HG03280 (cell line): ENCODE measurements around the gene IPO5.
"Not testable (repeated sequence)": the region's sequence is repeated elsewhere in the genome, so short reads cannot be mapped to it uniquely, and the experiment has no call there.

Experiments used
- ATAC-seq: cut with Tn5 transposase; IDR thresholded peaks from one replicate; pipeline ENCODE4 v1.9.1; 2021; ENCODE audit warnings: mild to moderate bottlenecking, moderate library complexity; ENCODE audit not compliant: unreplicated experiment

The IPO5 gene

DNA sequence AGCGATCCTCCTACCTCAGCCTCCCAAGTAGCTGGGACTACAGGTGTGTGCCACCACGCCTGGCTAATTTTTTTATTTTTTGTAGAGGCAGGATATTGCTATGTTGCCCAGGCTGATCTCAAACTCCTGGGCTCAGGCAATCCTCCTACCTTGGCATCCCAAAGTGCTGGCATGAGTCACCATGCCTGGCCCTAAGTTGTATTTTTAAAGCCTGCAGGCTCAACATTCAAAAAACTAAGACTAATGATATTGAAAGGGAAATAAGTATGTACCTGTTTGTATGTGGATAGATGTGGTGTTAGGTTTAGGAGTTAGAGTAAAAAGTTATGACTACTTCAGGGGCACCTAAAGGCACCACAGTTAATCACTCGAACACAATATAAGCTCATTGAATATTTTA, 5.4 kb upstream of the IPO5 start:
- no peak for ATAC-seq

DNA sequence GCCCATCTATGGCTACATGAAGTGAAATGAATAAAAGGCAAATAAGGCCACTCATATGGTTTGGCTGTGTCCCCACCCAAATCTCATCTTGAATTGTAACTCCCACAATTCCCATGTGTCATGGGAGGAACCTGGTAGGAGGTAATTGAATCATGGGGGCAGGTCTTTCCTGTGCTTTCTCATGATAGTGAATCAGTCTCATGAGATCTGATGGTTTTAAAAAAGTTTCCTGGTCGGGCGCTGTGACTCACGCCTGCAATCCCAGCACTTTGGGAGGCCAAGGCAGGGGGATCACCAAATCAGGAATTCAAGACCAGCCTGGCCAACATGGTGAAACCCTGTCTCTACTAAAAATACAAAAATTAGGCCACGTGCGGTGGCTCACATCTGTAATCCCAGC, 4.2 kb upstream of the IPO5 start:
- not testable (repeated sequence) for ATAC-seq

DNA sequence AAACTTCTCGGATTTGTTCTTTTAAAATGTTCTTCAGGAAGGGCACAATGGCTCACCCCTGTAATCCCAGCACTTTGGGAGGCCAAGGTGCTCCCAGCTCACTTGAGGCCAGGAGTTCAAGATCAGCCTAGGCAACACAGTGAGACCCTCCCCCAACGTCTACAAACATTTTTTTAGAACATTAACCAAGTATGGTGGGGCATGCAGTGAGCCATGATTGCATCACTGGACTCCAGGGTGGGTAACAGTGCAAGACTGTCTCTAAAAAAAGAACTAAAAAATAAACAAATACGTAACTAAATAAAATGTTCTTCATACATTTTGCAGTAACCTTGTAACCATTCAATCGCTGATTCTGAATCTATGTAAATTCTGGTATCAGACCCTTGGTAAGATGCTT, 2.1 kb upstream of the IPO5 start:
- no peak for ATAC-seq

DNA sequence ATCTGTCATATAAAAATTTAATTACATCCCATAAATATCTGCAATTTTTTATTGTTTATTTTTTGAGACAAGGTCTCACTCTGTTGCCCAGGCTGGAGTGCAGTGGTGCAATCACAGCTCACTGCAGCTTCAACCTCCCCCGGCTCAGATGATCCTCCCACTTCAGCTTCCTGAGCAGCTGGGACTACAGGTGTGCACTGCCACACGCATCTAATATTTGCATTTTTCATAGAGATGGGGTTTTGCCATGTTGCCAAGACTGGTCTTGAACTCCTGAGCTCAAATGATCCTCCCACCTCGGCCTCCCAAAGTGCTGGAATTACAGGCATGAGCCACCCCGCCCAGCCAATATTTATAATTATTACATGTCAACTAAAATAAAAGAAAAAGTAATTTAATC, 644 bp upstream of the IPO5 start:
- ATAC-seq, result peak; percentile 72

DNA sequence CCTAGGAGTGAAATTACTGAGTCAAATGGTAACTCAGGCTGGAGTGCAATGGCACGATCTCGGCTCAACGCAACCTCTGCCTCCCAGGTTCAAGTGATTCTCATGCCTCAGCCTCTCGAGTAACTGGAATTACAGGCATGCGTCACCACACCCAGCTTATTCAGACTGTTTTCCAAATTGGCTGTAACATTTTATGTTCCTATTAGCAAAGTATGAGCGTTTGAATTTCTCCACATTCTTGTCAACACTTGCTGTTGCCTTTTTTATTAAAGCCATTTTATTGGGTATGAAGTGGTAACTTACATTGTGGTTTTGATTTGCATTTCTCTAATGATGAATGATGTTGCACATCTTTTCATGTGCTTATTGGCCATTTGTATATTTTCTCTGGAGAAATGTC, 7.9 kb downstream of the IPO5 start:
- no peak for ATAC-seq

DNA sequence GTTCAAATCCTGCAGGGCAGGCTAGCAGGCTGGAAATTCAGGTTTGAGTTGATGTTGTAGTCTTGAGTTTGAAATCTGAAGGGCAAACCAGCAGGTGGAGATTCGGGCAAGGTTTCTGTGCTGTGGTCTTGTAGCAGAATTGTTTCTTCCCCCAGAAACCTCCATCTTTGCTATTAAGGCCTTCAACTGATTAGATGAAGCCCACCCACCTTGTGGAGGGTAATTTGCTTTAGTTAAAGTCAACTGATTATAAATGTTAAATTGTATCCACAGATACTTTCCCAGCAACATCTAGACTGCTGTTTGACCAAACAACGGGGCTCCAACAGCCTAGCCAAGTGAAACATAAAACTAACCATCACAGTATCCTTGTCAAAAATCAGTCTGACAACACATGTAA, 9.4 kb downstream of the IPO5 start:
- ATAC-seq, result no peak

DNA sequence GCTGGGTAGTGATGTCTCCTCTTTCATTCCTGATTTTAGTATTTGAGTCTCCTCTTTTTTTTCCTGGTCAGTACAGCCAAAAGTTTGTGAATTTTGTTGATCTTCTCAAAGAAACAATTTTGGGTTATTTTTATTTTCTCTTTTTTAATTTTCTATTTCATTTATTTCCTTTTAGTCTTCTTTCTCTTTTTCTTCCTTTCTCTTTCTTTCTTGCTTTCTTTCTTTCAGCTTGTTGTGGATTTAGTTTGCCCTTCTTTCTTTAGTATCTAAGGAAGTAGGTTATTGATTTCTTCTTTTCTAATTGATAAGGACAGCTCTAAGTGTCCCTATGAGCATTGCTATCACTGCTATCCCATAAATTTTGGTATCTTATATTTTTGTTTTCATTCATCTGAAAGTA, 13.8 kb downstream of the IPO5 start:
- no peak for ATAC-seq

DNA sequence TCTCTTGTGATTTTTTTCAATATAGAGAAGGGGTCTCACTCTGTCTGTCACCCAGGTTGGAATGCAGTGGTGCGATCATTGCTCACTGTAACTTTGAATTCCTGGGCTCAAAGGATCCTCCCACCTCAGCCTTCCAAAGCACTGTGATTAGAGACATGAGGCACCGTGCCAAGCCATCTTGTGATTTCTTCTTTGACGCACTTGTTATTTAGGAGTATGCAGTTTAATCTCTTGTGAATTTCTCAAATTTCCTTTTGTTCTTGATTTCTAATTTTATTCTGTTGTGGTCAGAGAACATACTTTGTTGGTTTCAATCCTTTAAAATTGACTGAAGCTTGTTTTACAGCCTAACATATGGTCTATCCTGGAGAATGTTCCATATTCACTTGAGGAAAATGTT, 14.5 kb downstream of the IPO5 start:
- no peak for ATAC-seq

DNA sequence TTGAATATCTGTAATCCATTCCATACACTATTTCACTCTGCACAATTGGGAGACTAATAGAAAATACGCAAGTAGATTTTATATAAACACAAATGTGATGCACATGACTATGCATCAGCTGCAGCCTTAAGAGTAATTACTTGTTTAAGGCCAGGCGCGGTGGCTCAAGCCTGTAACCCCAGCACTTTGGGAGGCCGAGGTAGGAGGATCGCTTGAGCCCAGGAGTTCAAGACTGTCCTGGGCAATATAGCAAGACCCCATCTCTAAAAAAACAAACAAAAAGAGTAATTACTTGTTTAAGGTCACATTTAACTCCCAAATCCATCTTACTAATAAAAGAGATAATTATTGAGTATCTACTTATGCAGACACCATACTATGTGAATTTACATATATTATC, 18.0 kb downstream of the IPO5 start:
- no peak for ATAC-seq

DNA sequence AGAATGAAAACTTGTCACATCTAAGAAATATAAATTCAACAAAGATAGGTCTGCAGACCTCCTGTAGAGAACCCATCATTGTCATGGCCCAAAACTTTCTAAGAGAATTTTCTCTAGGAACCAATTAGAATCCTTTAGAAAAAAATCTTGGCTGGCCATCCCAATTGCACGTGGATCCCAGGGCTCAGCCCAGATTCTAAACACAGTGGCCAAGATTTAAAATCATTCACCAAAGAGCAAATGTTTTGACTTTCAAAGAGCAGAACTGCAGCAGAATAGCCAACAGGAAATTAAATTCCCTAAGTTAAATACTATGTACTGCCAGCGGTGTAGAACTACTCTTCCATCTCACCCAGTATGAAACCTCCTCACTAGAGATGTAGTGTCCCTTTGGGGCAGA, 21.3 kb downstream of the IPO5 start:
- no peak for ATAC-seq

DNA sequence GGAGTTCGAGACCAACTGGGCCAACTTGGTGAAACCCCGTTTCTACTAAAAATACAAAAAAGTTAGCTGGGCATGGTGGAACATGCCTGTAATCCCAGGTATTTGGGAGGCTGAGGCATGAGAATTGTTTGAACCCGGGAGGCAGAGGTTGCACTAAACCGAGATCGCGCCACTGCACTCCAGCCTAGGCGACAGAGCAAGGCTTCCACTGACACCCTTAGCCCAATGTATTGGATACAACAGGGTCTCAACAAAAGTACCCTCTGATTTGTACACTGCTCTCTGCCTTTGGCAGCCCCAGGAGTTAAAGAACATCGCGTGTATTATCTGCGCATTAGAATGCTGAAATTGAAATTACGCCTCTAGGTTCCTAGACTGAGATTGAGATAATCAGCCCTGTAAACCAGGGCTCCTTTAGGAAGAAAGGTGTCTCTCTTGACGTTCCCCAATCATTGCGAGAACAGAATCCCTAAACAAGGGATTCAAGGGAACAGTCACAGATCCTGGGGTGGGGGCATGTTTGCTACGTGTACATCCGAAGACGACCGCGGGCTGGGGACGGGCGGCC, 21.9 kb downstream of the IPO5 start:
- ATAC-seq, result no peak

DNA sequence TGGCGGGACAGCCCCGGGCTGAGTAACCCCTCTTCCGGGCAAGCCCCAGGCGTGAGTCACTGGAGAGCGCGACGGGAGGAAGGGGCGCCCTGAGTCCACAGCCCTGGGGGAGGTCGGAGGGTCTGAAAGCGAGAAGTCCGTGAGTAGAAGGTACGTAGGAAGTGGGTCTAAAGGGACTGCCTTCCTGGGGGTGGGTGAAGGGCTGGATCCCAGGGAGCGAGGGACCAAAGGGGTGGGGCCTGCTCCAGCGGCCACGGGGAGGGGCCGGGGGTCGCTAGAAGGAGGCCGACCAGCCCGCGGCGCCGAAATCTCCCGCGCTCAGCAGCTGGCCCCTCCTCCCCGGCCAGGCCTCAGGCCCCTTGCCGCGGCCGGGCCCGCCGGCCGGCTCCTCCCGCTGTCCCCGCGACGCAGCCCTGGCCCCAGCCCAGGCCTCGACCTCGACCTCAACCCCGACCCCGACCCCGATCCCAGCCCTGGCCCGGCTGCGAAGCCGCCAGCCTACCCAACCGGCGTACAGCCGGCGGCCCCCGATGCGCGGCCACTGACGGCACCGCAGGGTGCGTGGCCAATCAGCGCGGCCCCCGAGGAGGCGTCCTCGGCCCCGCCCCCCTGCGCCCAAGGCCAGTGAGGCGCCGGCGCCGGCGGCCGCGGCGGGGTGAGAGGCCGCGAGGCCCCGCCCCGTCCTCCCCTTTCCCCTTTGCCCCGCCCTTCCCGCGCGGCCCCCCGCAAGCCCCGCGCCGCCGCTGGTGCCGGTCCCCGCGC, 22.6 kb downstream of the IPO5 start:
- peak; percentile 89 for ATAC-seq

DNA sequence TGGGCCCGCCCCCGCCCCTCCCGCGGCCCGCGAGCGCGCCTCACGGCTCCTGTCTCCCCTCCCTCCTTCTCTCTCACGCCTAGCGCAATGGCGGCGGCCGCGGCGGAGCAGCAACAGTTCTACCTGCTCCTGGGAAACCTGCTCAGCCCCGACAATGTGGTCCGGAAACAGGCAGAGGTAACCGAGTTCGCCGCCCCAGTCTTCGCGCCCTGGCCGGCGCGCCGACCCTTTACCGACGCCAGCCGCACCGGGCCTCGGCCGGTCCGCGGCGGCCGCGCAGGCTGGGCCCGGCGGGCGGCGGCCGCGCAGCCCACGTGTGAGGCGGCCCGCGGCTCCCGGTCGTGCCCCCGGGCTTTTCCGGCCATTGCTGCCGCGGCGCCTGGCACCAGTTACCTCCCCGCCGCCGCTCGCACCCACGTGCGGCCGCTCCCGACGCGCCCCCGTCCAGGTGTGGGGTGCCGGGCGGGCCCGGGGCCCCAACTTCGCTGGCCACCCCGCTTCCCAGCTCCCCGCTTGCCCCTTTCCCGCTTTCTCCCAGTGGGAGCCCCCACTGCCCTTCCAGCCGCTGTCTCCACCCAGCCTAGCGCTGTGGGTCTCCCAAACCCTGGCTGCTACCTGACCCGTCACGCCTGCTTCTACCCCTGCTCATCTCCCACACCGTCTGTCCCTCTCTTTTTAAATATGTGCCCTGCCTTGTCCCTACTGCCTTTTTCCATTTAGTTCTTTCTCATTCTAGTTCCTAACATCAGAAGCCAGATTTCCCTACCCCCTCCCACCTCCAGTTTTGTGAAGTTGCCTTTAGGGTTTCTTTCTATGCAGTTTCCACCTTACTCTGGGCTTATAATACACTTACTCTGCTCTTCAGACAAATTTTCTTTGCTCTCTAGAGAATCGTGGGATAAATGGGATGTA, 23.4 kb downstream of the IPO5 start:
- ATAC-seq, result peak; percentile 35

DNA sequence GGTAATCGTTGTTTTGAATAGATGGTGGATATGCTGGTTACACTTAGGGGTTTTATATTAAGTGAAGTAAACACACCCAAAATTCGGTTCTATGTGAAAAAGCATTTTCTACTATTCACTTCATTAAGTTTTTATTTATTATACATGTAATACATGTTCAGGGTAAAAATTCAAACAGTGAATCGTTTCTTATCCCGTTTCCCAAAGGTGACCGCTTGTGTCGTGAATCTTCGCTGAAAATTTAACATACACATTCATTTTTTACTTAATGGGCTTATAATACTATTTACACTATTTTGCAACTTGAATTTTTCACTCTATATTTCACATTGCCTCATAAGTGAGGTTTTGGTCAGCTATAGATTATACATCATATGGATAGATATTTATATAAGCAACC, 24.5 kb downstream of the IPO5 start:
- no peak for ATAC-seq

DNA sequence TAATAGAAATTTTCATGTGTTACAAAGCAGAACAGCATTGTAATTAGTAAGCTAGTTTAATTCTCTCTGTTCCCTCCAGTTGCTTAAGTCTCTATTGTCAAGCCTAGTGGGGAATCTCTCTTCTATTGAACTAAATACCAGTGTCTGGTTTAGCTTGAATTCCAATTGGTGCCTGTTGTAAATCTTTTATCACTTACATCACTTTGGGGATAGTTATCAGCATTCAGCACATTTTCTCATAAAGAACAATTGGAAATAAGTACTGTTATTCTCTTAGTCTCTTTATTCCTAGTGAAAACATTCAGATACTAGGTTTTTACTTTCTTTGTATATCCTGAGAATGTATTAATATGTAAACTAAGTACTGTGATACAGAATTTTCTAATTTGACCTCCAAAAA, 25.2 kb downstream of the IPO5 start:
- ATAC-seq, result no peak

DNA sequence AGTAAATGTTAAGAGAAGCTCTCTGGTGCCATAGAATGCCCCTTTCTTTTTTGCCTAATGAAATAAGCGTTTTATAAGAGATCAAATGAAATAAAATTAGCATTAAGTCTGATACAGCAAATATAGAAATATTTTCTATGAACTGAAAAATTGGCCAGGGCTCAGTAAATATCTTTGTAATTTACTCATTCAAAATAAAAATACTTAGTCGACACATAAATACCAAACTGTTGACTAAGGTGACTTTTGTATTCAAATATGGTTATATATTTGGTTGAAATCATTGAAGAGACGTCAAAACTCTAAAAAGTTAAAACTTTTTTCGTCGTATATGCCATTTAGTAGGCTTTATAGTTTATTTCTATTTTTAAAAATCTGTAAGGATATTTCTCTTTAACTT, 25.6 kb downstream of the IPO5 start:
- ATAC-seq, result no peak

DNA sequence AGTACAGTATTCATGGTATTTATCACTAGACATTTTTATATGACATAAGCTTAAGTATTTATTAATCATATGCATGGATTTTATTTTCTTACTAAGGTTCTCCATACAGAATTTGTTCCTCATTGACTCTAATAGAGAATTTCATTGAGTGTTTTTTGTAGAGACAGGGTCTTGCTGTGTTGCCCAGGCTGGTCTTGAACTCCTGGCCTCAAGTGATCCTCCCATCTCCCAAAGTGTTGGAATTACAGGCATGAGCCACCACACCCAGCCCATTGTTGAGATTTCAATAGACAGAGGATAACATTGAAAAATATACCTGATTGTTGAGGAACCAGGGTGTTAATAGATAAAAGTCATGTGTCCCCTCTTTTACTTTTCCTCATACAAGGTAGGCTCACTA, 26.1 kb downstream of the IPO5 start:
- ATAC-seq, result no peak

DNA sequence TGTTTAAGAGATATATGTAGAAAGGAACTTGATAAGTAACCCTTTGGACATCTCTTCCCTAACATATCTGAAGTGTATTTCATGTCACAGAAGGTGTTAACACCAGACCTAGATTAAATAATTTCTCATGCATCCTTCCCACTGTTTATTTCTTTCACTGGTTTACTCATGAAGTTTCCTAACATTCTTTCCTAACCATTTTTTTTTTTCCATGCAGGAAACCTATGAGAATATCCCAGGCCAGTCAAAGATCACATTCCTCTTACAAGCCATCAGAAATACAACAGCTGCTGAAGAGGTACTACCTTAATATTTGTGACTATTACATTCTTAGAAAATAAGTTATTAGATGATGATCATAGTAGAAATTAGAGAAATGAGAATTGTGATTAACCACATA, 28.8 kb downstream of the IPO5 start:
- ATAC-seq, result no peak

DNA sequence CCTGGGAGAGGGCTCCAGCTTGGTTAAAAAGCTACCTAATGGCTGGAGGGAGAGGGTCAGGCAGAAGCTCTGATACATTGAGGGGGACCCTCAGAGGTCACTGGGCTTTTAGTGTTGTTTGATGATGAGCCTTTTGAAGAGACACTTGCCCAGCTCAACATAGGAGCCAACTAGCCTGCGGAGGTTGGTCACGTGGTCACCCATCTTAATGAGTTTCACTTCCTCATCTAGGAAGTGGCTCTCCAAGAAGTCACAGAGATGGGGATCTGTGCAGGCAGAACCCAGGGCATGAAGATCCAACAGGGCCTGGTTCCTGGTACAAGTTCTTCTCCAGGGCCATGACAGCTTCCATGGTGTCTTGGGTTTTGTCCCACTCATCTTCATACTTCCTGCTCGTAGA, 33.4 kb downstream of the IPO5 start:
- no peak for ATAC-seq

DNA sequence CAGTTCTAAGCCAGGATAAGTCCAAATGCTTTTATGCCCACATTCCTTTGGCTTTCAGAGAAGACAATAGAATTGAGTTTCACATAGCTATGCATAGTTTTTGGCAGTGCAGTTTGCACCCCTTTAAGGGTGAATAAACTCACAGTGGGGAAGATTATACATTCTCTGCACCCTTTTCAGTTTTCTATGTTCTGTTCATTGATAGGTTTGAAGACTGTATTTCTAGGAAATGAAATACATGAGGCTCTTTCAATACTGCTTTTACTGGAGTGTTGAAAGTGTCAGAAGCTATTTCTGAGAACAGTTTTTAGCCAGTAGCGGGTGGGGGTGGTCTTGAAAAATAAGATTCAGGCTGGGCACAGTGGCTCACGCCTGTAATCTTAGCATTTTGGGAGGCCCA, 46.2 kb downstream of the IPO5 start:
- ATAC-seq, result no peak

DNA sequence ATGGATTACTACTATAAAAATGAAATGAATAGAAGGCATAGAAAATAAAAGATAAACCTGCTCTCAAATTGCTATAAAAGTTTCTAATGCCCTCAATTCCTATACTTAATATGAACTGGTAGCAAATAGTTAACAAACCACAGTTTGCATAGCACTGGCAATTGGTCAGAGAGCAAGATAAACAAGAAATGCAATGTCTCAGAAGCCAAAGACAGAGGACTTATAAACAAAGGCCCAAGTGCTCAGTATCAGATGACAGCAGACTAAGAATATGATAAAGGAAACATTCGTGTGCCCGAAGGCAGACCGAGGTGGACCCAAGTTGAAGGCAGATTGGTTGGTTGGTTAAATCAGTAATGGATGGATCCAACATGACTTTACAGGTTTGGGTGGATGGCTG, 50.6 kb downstream of the IPO5 start:
- ATAC-seq, result no peak

DNA sequence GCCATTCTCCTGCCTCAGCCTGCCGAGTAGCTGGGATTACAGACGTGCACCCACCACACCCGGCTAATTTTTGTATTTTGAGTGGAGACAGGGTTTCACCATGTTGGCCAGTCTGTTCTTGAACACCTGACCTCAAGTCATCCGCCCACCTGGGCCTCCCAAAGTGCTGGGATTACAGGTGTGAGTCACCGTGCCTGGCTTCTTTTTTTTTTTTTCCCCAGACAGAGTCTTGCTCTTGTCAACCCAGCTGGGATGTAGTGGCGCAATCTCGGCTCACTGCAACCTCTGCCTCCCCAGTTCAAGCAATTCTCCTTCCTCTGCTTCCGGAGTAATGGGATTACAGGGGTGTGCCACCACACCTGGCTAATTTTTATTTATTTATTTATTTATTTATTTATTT, 51.5 kb downstream of the IPO5 start:
- ATAC-seq, result not testable (repeated sequence)
